Right ventricle myocardium superior (tissue), 1 donor: ENCODE data around the gene ZNF440. TPM values are rescaled to one million over a fixed set of nuclear protein-coding genes. Genes with fewer than 3 reads are reported as not detected.
"Not testable (repeated sequence)": the region's sequence is repeated elsewhere in the genome, so short reads cannot be mapped to it uniquely, and the experiment has no call there.

Experiments
- ATAC-seq: fragments of 200-7000 bp; cut with Tn5 transposase; one replicate; pipeline ENCODE4 v1.9.1; 2020; ENCODE audit warnings: mild to moderate bottlenecking; ENCODE audit not compliant: poor library complexity
- DNase-seq: peaks from one replicate; pipeline ENCODE4 v3.0.0-alpha.2; 2020
- intact Hi-C: fragments of 100-400 bp; cut with DNase I; formaldehyde crosslinking; loops from one replicate; pipeline ENCODE4 v1.11.2; 2022
- total RNA-seq: library from RNA; stranded (reverse); fragmentation: NEBNext Ultra II Directional; extraction: Animal tissue kit (Norgen Biotek cat#: 25700); gene quantifications from one replicate; pipeline ENCODE4 v1.2.1, GENCODE V29; 2021
- donor health status: DM: no; HTN: yes; CAD: no; lungs with severe emphysema.

The ZNF440 gene
- total RNA-seq, 1 donor from 2014 or later: 4.5 TPM

DNA sequence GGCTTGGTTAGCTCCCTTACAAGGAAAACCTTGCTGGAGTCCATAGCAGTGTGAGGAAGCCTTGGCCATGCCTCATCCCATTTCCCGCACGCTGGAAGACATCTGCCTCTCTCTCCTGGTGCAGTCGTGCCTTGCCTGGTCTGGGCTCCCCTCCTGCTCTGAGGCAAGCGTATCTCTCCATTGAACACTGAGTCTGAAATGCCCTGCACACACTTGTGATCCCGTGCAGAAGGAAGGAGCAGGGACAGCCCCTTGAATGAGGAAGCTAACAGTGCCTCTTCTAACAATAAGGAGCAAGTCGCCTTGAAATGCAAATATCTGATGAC, 407 bp upstream of the ZNF440 start:
- intact Hi-C loops: no loop called here
- ATAC-seq (peak; percentile 29), DNase-seq (no peak)

DNA sequence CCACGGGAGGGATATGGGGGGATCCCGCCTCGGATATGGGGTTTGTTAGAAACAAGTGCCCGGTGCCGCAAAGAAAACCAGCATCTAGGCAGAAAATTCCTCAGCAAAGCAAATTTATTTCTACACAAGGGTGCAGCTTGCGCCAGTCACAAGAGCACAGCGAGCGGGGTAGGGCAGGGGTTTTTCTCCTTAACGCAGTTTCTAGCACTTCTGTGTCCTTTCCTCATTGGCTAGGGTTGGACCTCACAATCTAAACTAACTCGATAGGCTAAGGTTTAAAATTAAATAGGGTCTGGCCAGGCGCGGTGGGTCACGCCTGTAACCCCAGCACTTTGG, 595 bp downstream of the ZNF440 start:
- no peak for DNase-seq
- intact Hi-C loops: no loop called here

DNA sequence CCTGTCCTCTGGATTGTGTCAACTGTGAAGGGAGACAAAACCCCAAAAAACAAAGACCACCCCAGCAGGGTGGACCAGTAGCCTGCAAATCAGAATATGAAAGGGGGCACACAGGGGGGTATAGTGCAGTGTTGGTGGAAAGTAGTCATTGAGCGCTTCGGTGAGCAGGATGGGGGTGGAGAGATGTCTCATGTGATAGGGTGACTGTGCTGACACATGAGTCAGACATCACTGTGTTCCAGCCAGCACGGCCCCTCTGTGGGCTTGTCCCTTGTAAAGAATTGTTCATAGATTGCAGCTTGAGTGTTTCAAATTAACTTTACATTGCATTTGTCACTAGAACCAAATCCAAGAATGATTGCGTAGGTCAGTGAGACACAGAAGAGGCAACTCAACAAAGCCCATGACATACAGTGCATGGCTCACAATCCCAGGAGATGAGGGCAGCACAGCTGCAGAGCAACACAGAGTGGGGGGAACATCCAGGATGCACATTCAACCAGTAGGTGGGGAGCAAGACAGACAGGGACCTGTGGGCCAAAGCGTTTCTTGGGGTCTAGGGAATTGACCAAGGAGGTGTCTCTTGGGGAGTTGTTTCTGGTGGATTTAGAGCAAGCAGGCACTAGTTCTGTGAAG, 7.5 kb downstream of the ZNF440 start:
- ATAC-seq: no peak
- intact Hi-C loops: no loop called here

More for the DNA sequence above, 595 bp downstream of the ZNF440 start:
- ATAC-seq: peak; percentile 45

DNA sequence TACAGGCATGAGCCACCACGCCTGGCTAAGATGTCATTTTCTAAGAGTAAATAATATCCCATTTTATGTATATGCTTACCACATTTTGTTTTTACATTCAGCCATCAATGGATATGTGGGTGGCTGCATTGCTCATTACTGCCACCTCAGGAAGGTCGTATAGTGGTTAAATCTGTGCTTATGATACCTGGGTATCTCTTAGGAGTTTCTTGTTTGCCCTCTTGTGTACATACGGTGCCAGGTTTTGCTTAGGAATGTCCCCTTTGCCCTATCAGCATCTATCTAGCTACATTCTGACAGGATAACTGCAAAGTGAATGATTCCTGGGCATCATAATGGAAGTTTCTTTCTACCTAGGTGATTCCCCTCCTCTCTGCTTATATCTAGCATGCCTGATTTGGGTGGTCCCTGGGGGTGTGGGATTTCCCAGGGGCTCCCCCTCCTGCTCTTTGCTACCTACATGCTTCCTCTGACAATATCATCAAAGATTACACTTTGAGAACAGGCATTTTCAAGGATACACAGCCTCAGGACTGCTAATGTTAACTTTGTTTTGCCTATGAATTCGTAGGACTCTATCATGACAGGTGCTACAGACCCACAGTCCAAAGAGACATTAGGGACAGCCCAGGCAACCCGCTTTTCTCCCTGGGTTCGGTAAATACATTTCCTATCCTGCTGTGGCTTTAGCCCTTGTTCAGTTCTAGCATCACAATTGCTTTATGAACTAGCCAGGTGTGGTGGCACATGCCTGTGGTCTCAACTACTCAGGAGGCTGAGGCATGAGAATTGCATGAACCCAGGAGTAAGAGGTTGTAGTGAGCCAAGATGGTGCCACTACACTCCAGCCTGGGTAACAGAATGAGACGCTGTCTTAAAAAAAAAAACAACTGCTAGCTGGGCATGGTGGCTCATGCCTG, 15.1 kb downstream of the ZNF440 start:
- ATAC-seq, intact Hi-C loops: not testable (repeated sequence)

More for the DNA sequence above, 7.5 kb downstream of the ZNF440 start:
- DNase-seq: no peak

DNA sequence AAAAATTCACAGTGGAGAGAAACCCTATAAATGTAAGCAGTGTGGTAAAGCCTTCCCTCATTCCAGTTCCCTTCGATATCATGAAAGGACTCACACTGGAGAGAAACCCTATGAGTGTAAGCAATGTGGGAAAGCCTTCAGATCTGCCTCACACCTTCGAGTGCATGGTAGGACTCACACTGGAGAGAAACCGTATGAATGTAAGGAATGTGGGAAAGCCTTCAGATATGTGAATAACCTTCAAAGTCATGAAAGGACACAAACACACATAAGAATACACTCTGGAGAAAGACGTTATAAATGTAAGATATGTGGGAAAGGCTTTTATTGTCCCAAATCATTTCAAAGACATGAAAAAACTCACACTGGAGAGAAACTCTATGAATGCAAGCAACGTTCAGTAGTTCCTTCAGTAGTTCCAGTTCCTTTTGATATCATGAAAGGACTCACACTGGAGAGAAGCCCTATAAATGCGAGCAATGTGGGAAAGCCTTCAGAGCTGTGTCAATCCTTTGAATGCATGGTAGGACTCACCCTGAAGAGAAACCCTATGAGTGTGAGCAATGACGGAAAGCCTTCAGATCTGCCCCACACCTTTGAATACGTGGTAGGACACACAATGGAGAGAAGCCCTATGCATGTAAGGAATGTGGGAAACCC, 18.3 kb downstream of the ZNF440 start:
- ATAC-seq: no peak
- intact Hi-C loops: no loop called here
- DNase-seq: no peak

More for the DNA sequence above, 15.1 kb downstream of the ZNF440 start:
- DNase-seq: not testable (repeated sequence)

DNA sequence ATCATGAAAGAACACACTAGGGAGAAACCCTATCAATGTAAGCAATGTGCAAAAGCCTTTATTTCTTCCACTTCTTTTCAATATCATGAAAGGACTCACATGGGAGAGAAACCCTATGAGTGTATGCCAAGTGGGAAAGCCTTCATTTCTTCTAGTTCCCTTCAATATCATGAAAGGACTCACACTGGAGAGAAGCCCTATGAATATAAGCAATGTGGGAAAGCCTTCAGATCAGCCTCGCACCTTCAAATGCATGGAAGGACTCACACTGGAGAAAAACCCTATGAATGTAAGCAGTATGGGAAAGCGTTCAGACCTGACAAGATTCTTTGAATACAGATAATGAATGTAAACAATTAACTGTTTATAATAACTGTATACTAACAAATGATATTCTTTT, 19.5 kb downstream of the ZNF440 start:
- intact Hi-C loops: no loop called here
- DNase-seq (no peak), ATAC-seq (no peak)

DNA sequence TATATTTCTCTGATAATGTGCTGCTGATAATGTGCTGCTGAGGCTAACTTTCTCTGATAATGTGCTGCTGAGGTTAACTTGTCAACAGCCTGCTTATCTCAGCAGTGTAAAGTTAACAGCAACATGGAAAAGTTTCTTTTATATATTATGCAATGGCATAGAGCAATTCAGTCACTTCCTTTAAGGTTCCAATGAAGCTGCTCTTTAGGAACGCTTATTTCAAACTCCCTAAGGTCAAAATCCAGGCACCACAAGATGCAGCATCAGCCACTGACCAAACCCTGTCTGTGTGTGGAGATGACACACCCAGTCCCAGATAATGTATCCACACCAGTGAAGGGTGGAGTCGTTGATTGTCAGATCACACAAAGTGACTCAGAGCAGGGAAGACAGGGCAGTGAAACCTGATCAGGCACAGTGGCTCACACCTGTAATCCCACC, 21.6 kb downstream of the ZNF440 start:
- DNase-seq, ATAC-seq, intact Hi-C loops: not testable (repeated sequence)

DNA sequence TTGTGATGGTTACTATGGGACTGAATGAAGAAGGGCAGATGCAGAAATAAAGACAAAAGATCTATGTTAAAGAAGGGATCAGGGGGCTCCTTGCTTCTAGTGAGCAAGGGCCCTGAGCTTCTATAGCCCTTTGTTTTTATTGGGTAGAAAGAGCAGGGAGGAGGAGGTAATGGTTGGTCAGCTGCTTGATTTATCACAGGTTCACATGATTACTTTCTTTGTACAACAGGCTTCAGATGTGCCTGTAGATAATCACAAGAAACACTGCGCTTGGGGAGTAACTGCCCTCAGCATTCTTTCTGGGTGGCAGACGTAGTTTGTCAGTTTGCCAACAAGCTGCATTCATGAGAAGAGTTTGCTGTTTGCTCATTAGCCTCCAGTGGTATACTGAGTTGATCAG, 29.6 kb downstream of the ZNF440 start:
- intact Hi-C loops: no loop called here
- ATAC-seq (no peak), DNase-seq (no peak)

DNA sequence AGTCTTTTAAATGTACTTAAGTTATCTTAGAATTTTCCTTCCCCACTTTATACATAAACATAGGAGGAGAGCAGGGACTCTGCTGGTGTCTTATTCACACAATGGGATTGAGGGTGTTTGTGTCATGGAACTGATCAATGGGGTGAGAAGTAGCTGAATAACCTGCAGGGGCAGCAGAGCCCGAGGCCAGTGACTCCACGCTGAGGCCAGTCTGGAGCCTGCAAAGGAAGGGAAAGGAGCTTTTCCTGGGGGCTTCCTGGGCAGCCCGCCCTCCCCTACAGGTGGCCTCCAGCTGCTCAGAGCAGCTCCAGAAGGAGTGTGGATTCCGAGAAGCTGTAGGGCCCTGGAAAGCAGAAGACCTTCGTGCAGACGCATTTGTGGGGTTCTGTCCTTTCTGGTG, 33.5 kb downstream of the ZNF440 start:
- DNase-seq, ATAC-seq, intact Hi-C loops: not testable (repeated sequence)

DNA sequence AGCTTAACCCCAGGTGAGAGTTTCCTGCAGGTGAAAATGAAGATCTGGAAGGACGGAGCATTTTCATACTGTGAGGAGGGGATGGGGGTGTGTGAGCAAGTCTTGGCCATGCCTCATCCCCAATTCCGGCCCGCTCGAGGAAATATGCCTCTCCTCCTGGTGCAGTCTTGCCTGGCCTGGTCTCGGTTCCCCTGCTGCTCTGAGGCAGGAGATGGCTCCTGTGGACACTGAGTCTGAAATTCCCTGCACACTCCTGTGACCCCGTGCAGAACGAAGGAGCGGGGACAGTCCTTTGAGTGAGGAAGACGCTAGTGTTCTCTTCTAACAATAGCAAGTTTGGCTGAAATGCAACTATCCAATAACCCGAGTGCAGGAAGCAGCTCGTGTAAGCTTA, 34.1 kb downstream of the ZNF440 start:
- intact Hi-C loops: no loop called here
- no peak for ATAC-seq
- no peak for DNase-seq

DNA sequence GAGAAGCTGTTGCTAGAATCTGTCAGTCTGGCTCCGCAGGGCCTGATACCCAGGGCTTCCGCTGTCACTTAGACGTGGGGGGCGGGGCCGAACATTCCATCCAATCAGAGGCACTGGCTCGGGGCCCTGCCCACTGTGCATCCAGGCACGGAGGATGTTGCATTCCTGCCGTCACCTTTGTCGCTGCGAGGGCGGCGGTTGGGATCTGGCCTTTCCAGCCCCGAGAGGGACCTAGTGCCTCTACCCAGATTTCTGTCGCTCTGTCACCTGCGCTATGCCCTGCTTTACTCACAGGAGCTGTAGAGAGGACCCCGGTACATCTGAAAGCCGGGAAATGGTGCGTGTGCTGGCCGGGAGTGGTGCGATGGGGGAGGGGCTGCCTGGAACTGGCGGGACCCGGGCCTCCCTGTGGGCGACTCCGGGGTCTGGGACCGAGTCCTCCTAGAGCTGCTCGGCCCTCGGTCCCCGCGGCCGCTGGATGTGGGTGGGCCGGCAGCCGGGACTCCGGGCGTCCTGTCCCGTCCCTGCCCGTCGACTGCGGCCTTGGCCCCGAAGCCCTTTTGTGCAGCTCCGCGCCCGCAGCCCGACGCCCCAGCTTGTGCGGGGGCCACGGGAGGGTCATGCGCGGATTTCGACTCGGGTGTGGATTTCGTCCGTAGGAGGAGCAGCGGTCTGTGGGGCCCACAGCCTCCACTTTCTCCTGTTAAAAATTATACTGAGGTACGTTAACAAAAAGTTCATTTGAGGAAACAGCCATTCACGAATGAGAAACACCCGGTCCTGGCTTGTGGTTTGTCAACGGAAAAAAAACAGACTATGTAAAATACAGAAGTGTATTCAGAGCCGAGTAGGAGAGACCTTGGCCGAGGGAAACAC, 34.8 kb downstream of the ZNF440 start, which contains the start of gene ZNF439:
ZNF439 (plus strand) TSS at position 133 of the 876 bp plus-strand sequence; CDS start at position 275, 142 bp downstream.
- peak; percentile 96 for DNase-seq
- ATAC-seq: peak; percentile 100
- intact Hi-C loops: no loop called here

DNA sequence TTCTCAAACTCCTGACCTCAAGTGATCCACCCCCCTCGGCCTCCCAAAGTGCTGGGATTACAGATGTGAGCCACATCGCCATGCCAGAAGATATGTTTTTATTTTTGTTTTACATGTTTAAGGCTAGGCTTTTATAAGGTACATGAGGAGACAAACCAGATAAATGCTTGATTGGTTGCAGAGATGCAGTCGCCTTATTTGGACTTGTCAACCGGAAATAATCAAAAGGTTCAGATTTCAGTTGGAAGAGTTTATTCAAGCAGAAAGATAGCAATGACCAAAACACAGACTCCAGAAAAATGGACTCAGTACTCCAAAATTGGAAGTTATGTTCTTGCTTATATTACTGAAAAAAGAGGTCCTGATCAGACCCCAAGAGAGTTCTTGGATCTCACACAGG, 36.2 kb downstream of the ZNF440 start:
- intact Hi-C loops, DNase-seq: not testable (repeated sequence)

DNA sequence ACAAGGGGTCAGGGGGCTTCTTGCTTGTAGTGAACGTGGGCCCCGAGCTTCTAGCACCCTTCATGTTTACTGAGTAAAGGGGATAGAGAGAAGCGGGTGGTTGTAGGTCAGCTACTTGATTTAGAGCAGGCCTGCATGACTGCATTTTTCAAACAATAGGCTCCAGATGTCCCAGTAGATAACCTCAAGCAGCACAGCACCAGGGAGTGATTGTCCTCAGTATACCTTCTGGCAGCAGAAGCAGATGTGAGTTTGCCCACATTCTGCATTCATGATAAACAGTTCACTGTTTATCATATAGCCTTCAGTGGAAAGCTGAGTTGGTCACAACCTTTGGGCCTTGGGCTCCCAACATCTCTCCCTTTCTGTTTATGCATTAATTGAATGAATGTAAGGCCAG, 39.3 kb downstream of the ZNF440 start:
- no peak for ATAC-seq
- no peak for DNase-seq
- intact Hi-C loops: no loop called here

More for the DNA sequence above, 36.2 kb downstream of the ZNF440 start:
- not testable (repeated sequence) for ATAC-seq

DNA sequence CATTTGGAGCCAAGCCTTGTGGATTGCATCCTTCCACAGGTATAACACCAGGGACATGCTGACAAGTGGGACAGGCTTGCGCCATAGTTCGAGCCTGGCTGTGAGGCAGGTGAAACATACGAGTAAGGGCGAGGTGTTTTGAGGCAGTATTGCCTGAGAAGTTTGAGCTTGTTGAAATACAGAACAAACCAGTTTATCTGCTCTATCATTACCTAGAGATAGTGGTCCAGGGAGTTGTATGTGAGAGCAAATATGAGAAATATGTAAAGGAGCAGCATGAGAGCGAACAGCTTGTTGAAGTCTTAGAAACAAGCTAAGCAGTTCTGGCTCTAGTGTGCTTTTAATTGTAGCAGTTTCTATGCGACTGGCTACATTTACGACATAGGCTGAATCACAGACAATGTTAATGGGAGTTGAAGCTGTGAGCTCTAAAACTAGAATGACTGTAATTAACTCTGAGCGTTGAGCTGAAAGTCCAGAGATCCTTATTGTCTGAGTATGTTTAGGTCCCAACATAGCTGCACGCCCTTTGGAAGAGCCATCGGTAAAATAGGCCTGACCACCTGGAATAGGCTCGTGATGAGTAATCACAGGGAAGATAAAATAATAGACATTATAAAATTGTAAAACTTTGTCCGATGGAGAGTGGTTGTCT, 42.6 kb downstream of the ZNF440 start:
- intact Hi-C loops: no loop called here
- DNase-seq (no peak), ATAC-seq (no peak)

DNA sequence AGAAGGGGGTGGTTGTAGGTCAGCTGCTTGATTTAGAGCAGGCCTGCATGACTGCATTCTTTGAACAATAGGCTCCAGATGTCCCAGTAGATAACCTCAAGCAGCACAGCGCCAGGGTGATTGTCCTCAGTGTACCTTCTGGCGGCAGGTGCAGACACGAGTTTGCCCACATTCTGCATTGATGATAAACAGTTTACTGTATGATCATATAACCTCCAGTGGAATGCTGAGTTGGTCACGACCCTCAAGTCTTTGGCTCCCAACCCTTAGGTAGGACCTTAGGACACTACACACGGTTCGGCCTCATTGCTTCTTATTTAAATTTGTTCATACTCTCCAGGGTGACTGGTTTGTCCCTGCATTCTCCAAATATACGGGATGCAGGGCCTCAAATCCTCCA, 46.6 kb downstream of the ZNF440 start:
- no peak for ATAC-seq
- intact Hi-C loops: no loop called here

DNA sequence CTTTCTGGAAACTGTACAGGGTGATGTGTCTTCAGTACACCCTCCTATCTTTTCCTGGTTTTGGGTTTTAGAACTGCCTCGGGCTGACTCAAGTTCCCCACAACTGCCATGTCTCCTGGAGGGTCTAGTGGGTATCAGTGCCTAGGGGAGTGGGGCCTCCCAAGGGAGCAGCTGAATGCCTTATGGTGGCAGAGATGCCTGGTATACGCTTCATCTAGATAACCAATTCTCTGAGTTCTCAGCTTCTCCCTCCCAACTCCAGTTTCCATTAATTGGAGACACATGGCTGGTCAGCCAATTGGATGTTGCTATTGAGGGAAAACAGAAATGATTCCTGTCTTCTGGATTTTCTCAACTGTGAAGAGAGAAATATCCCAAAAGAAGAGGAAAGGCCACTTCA, 47.2 kb downstream of the ZNF440 start:
- intact Hi-C loops: no loop called here
- no peak for ATAC-seq
- no peak for DNase-seq

More for the DNA sequence above, 46.6 kb downstream of the ZNF440 start:
- no peak for DNase-seq

DNA sequence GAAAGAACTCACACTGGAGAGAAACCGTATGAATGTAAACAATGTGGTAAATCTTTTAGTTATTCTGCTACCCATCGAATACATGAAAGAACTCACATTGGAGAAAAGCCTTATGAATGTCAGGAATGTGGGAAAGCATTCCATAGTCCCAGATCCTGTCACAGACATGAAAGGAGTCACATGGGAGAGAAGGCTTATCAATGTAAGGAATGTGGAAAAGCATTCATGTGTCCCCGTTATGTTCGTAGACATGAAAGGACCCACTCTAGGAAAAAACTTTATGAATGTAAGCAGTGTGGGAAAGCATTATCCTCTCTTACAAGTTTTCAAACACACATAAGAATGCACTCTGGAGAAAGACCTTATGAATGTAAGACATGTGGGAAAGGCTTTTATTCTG, 53.7 kb downstream of the ZNF440 start:
- intact Hi-C loops, DNase-seq, ATAC-seq: not testable (repeated sequence)

DNA sequence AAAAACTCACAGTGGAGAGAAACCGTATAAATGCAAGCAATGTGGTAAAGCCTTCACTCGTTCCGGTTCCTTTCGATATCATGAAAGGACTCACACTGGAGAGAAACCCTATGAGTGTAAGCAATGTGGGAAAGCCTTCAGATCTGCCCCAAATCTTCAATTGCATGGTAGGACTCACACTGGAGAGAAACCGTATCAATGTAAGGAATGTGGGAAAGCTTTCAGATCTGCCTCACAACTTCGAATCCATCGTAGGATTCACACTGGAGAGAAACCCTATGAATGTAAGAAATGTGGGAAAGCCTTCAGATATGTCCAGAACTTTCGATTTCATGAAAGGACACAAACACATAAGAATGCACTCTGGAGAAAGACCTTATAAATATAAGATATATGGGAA, 54.1 kb downstream of the ZNF440 start:
- no peak for DNase-seq
- no peak for ATAC-seq
- intact Hi-C loops: no loop called here
